ENCODE data around the gene AIM2. TPM values are rescaled to one million over a fixed set of nuclear protein-coding genes. Genes with fewer than 3 reads are reported as not detected.
"Not testable (repeated sequence)": the region's sequence is repeated elsewhere in the genome, so short reads cannot be mapped to it uniquely, and the experiment has no call there.

The AIM2 gene
- polyA plus RNA-seq, 6 donors from 2014 or later: 3.4 to 21.5 (median 5.1) TPM

DNA sequence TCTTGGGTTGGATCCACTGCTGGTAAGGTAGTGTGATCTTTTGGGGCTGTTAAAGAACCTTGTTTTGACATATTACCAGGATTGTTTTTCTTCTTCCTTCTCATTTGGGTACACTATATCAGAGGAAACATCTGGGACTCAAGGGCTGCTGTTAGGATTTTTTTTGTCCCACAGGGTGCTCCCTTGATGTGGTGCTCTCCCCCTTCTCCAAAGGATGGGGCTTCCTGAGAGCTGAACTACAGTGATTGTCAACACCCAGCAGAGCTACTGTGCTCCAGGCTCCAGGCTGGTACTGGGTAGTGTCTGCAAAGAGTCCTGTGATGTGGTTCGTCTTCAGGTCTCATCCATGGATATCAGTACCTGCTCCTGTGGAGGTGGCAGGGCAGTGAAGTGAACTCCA, 46.3 kb downstream of the AIM2 start:
- H3K36me3 Mint-ChIP-seq: peaks cover 62 to 65% of the 10 kb centered on the region in 2 donors
- peaks cover 54 to 71% (median 64%) of the 10 kb centered on the region in 3 donors for H3K4me1 Mint-ChIP-seq
- peak overlapping the region in 5 of 6 donors; percentile 29 to 92 (median 85) for H3K27ac Mint-ChIP-seq
- no peak for ATAC-seq (ENCODE audit: low read depth in 2 of 2)
- no peak for DNase-seq
- H3K9me3 Mint-ChIP-seq: peaks cover 0 to 6% (median 2%) of the 10 kb centered on the region in 7 donors
- H3K4me3 Mint-ChIP-seq: peak overlapping the region in 1 of 8 donors; percentile 70
- no peaks in the 10 kb centered on the region for H3K27me3 Mint-ChIP-seq

- H3K27me3 Mint-ChIP-seq; DNase-seq; ATAC-seq (ENCODE audit: low read depth in 2 of 2); H3K9me3 Mint-ChIP-seq: not testable (repeated sequence)
- Mint-ChIP-seq H3K4me3 (peak overlapping the region in 6 of 8 donors; percentile 20 to 74 (median 38)), H3K27ac (peak overlapping the region; percentile 44 to 79 (median 58)), H3K4me1 (peaks cover 56 to 85% (median 77%) of the 10 kb centered on the region in 3 donors), H3K36me3 (peaks cover 38 to 64% of the 10 kb centered on the region in 2 donors)
Observed at GRCh38 chr1:159026841-159027240, 49.7 kb downstream of the AIM2 start.

GRCh38 chr1:159025043-159025442, 51.5 kb downstream of the AIM2 start:
- Mint-ChIP-seq H3K4me1 (peaks cover 61 to 79% (median 73%) of the 10 kb centered on the region in 3 donors), H3K36me3 (peaks cover 41 to 64% of the 10 kb centered on the region in 2 donors), H3K4me3 (no peak overlapping the region), H3K27me3 (no peaks in the 10 kb centered on the region), H3K27ac (peak overlapping the region in 2 of 6 donors; percentile 71 to 91), H3K9me3 (peaks cover 0 to 3% (median 0%) of the 10 kb centered on the region in 7 donors)
- ATAC-seq (ENCODE audit: low read depth in 2 of 2) (no peak), DNase-seq (no peak)

- H3K27me3 Mint-ChIP-seq: no peaks in the 10 kb centered on the region
- peaks cover 57 to 78% (median 72%) of the 10 kb centered on the region in 3 donors for H3K4me1 Mint-ChIP-seq
- no peak overlapping the region for H3K4me3 Mint-ChIP-seq
- ATAC-seq (ENCODE audit: low read depth in 2 of 2) (no peak), DNase-seq (no peak)
- peaks cover 38 to 51% of the 10 kb centered on the region in 2 donors for H3K36me3 Mint-ChIP-seq
- H3K27ac Mint-ChIP-seq: peak overlapping the region in 4 of 6 donors; percentile 18 to 77 (median 72)
- no peaks in the 10 kb centered on the region for H3K9me3 Mint-ChIP-seq
Observed at GRCh38 chr1:159023723-159024122, 52.8 kb downstream of the AIM2 start.

DNA sequence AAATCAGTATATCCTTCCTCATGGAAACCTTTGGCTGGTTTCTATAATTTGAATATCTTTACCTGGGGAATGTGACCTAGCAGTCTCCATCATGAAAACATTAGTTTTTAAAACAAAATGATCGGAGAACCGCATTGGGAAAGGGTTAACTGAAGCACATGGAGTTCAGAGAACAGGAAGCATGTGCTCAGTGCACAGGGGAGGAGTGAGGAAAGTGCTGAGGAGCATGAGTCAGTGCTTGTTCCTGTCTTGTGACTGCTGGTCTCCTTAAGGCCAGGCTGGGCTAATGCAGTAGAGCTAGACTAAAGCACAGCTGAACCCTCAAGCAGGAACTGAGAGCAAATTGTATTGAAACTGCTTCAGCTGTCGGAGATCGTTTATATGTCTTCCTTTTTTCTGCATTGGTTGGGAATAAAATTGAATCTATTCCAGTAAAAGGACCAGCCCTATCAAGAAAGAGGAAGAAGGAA, 61.1 kb downstream of the AIM2 start:
- ATAC-seq (ENCODE audit: low read depth in 2 of 2) (peak; percentile 100), DNase-seq (peak; percentile 80)
- Mint-ChIP-seq H3K27ac (peak overlapping the region; percentile 63 to 97 (median 96)), H3K4me1 (peaks cover 57 to 73% (median 64%) of the 10 kb centered on the region in 3 donors), H3K4me3 (peak overlapping the region; percentile 72 to 96 (median 84)), H3K27me3 (no peaks in the 10 kb centered on the region), H3K9me3 (peaks cover 0 to 3% (median 0%) of the 10 kb centered on the region in 7 donors), H3K36me3 (peaks cover 53 to 67% of the 10 kb centered on the region in 2 donors)

DNA sequence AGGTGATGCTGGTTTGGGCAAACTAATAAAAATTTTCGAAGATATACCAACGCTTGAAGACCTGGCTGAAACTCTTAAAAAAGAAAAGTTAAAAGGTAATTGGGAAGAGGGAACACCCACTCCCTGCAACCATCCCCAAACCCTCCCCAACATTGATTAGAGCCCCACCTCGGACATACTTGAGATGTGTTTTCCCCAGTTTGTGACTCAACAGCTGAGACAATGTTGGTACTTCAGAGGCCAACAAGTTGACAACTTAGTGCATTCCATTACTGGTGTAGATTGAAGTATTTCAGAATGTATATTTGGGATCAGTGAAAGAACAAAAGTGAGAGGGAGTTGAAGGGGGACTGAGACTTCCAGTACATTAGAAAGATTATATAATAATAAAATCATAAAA, 61.7 kb downstream of the AIM2 start:
- Mint-ChIP-seq H3K9me3 (peaks cover 0 to 3% (median 0%) of the 10 kb centered on the region in 7 donors), H3K27me3 (no peaks in the 10 kb centered on the region), H3K4me3 (peak overlapping the region; percentile 86 to 97 (median 95)), H3K27ac (peak overlapping the region; percentile 51 to 94 (median 82)), H3K4me1 (peaks cover 54 to 70% (median 61%) of the 10 kb centered on the region in 3 donors), H3K36me3 (peaks cover 59 to 61% of the 10 kb centered on the region in 2 donors)
- ATAC-seq (ENCODE audit: low read depth in 2 of 2) (no peak), DNase-seq (no peak)

GRCh38 chr1:159014003-159014571, 62.5 kb downstream of the AIM2 start:
- DNase-seq: no peak
- Mint-ChIP-seq H3K4me1 (peaks cover 58 to 71% (median 60%) of the 10 kb centered on the region in 3 donors), H3K36me3 (peaks cover 55 to 59% of the 10 kb centered on the region in 2 donors), H3K27me3 (no peaks in the 10 kb centered on the region), H3K27ac (peak overlapping the region; percentile 18 to 94 (median 74)), H3K4me3 (peak overlapping the region; percentile 86 to 97 (median 95)), H3K9me3 (peaks cover 0 to 3% (median 0%) of the 10 kb centered on the region in 7 donors)
- ATAC-seq (ENCODE audit: low read depth in 2 of 2): no peak

DNA sequence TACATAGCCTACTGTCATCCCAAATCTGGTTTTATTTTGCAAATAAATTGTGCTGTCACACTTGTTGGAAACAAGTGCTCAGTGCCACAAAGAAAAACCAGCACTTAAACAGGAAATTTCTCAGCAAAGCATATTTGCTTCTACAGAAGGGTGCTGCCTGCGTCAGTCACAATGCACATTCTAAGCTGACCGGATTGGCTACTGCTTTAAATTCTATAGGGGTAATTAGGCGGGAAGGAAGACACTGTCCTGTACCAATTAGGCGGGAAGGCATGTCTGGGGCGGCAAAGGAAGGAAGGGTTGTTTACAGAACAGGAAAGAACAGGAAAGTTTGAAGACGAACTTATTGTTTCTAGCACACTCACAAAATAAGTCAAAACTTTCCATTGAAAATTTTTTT, 64.1 kb downstream of the AIM2 start:
- peaks cover 65 to 78% (median 67%) of the 10 kb centered on the region in 3 donors for H3K4me1 Mint-ChIP-seq
- ATAC-seq (ENCODE audit: low read depth in 2 of 2) (peak; percentile 16 to 18), DNase-seq (peak; percentile 25)
- H3K36me3 Mint-ChIP-seq: peaks cover 48 to 55% of the 10 kb centered on the region in 2 donors
- peaks cover 0 to 3% (median 0%) of the 10 kb centered on the region in 7 donors for H3K9me3 Mint-ChIP-seq
- H3K27ac Mint-ChIP-seq: peak overlapping the region; percentile 53 to 96 (median 94)
- H3K4me3 Mint-ChIP-seq: peak overlapping the region; percentile 86 to 97 (median 95)
- no peaks in the 10 kb centered on the region for H3K27me3 Mint-ChIP-seq

Other genes with a start within 250 kb of the AIM2 start
- gene MNDA, start 245.4 kb downstream of the AIM2 start, polyA plus RNA-seq (ENCODE audit: low read depth in 6 of 6): 10 to 100 TPM in 2 of 6 donors, 1 to 10 TPM in 4; 6.0 to 26.3 (median 8.8) TPM
- gene PYHIN1, start 145.2 kb downstream of the AIM2 start, polyA plus RNA-seq (ENCODE audit: low read depth in 6 of 6): 1 to 10 TPM in 5 of 6 donors, not detected in 1; 2.7 to 5.9 (median 3.0) TPM
- 100 to 1,000 TPM; 143 to 262 (median 206) TPM for gene IFI16, start 66.9 kb downstream of the AIM2 start, polyA plus RNA-seq (ENCODE audit: low read depth in 6 of 6)
- gene CADM3, start 94.8 kb upstream of the AIM2 start, polyA plus RNA-seq (ENCODE audit: low read depth in 6 of 6): not detected
- not detected for gene ACKR1, start 128.1 kb upstream of the AIM2 start, polyA plus RNA-seq (ENCODE audit: low read depth in 6 of 6)
- gene FCER1A, start 225.6 kb upstream of the AIM2 start, polyA plus RNA-seq (ENCODE audit: low read depth in 6 of 6): 1 to 10 TPM in 1 of 6 donors, under 1 TPM in 3, not detected in 2; 0.27 to 1.6 (median 0.49) TPM

All from naive B cell (primary cell).